Measurements from ENCODE around the gene UCK1. TPM values are rescaled to one million over a fixed set of nuclear protein-coding genes. Genes with fewer than 3 reads are reported as not detected.
A peak's percentile ranks its signal among the peaks of the same experiment; 100 is the strongest.
"Not testable (repeated sequence)": the region's sequence is repeated elsewhere in the genome, so short reads cannot be mapped to it uniquely, and the experiment has no call there.

Gene UCK1
- total and polyA plus RNA-seq, 4 donors: 17.6 to 28.6 (median 25.1) TPM

- TF ChIP-seq, protein P1, sequence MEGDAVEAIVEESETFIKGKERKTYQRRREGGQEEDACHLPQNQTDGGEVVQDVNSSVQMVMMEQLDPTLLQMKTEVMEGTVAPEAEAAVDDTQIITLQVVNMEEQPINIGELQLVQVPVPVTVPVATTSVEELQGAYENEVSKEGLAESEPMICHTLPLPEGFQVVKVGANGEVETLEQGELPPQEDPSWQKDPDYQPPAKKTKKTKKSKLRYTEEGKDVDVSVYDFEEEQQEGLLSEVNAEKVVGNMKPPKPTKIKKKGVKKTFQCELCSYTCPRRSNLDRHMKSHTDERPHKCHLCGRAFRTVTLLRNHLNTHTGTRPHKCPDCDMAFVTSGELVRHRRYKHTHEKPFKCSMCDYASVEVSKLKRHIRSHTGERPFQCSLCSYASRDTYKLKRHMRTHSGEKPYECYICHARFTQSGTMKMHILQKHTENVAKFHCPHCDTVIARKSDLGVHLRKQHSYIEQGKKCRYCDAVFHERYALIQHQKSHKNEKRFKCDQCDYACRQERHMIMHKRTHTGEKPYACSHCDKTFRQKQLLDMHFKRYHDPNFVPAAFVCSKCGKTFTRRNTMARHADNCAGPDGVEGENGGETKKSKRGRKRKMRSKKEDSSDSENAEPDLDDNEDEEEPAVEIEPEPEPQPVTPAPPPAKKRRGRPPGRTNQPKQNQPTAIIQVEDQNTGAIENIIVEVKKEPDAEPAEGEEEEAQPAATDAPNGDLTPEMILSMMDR (IDR thresholded peaks at IDR 0.05; ENCODE audit: control extremely low read depth, extremely low read depth): no peak
- Histone ChIP-seq H3K9ac (ENCODE audit: insufficient read depth in 1 of 2, low read length in 2 of 2) (no peak overlapping the region), H3K4me3 (no peak overlapping the region), H3K9me3 (ENCODE audit: control insufficient read depth in 4 of 4, insufficient read depth in 3 of 4, low read length in 3 of 4) (no peaks in the 10 kb centered on the region), H3K4me1 (ENCODE audit: control insufficient read depth in 5 of 5, insufficient read depth in 5 of 5, low read length in 5 of 5) (no peaks in the 10 kb centered on the region), H3K36me3 (ENCODE audit: control insufficient read depth in 4 of 4, insufficient read depth in 4 of 4, low read length in 4 of 4) (peaks cover 5 to 67% (median 51%) of the 10 kb centered on the region in 4 donors), H3K27ac (ENCODE audit: low read depth in 1 of 2, low read length in 1 of 2) (peak overlapping the region in 1 of 2 donors; percentile 89), H3K27me3 (ENCODE audit: control insufficient read depth in 3 of 3, insufficient read depth in 3 of 3, low read length in 2 of 3) (no peaks in the 10 kb centered on the region)
- DNase-seq (no peak), ATAC-seq (ENCODE audit: insufficient read depth, low FRiP score) (no peak)
- WGBS, 2 donors: 97% methylated on average over 9 of the region's 9 CpGs
Measured at GRCh38 chr9:131516930-131517329, 14.1 kb downstream of the UCK1 start.

DNA sequence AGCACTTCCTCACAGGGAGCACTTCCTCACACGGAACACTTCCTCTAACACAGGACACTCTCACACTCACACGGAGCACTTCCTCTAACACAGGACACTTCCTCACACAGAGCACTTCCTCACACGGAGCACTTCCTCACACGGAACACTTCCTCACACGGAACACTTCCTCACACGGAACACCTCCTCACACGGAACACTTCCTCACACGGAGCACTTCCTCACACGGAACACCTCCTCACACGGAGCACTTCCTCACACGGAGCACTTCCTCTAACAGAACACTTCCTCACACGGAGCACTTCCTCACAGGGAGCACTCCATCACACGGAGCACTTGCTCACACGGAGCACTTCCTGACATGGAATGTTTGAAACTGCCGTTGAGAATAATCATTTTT lies 15.0 kb downstream of the UCK1 start:
- no peak for DNase-seq
- Histone ChIP-seq H3K9ac (ENCODE audit: insufficient read depth in 1 of 2, low read length in 2 of 2) (no peak overlapping the region), H3K4me1 (ENCODE audit: control insufficient read depth in 5 of 5, insufficient read depth in 5 of 5, low read length in 5 of 5) (no peaks in the 10 kb centered on the region), H3K4me3 (no peak overlapping the region), H3K27ac (ENCODE audit: low read depth in 1 of 2, low read length in 1 of 2) (no peak overlapping the region), H3K9me3 (ENCODE audit: control insufficient read depth in 4 of 4, insufficient read depth in 3 of 4, low read length in 3 of 4) (no peaks in the 10 kb centered on the region), H3K36me3 (ENCODE audit: control insufficient read depth in 4 of 4, insufficient read depth in 4 of 4, low read length in 4 of 4) (peaks cover 9 to 68% (median 50%) of the 10 kb centered on the region in 4 donors), H3K27me3 (ENCODE audit: control insufficient read depth in 3 of 3, insufficient read depth in 3 of 3, low read length in 2 of 3) (no peaks in the 10 kb centered on the region)
- no peak for ATAC-seq (ENCODE audit: insufficient read depth, low FRiP score)
- TF ChIP-seq, protein P1 (IDR thresholded peaks at IDR 0.05; ENCODE audit: control extremely low read depth, extremely low read depth): no peak
- 33 to 69% methylated on average over 14 to 15 of the region's 15 CpGs for WGBS, 2 donors

- not testable (repeated sequence) for ATAC-seq (ENCODE audit: insufficient read depth, low FRiP score); H3K4me3 ChIP-seq; H3K27ac ChIP-seq (ENCODE audit: low read depth in 1 of 2, low read length in 1 of 2); H3K4me1 ChIP-seq (ENCODE audit: control insufficient read depth in 5 of 5, insufficient read depth in 5 of 5, low read length in 5 of 5); DNase-seq; H3K9me3 ChIP-seq (ENCODE audit: control insufficient read depth in 4 of 4, insufficient read depth in 3 of 4, low read length in 3 of 4); H3K9ac ChIP-seq (ENCODE audit: insufficient read depth in 1 of 2, low read length in 2 of 2); H3K27me3 ChIP-seq (ENCODE audit: control insufficient read depth in 3 of 3, insufficient read depth in 3 of 3, low read length in 2 of 3)
- peaks cover 12 to 69% (median 46%) of the 10 kb centered on the region in 4 donors for H3K36me3 ChIP-seq (ENCODE audit: control insufficient read depth in 4 of 4, insufficient read depth in 4 of 4, low read length in 4 of 4)
- 39 to 61% methylated on average over 12 of the region's 12 CpGs for WGBS, 2 donors
Measured at GRCh38 chr9:131515559-131516031, 15.5 kb downstream of the UCK1 start.

GRCh38 chr9:131513177-131513576 lies 17.9 kb downstream of the UCK1 start:
- TF ChIP-seq, protein P1 (IDR thresholded peaks at IDR 0.05; ENCODE audit: control extremely low read depth, extremely low read depth): no peak
- Histone ChIP-seq H3K4me3 (no peak overlapping the region), H3K27me3 (ENCODE audit: control insufficient read depth in 3 of 3, insufficient read depth in 3 of 3, low read length in 2 of 3) (no peaks in the 10 kb centered on the region), H3K27ac (ENCODE audit: low read depth in 1 of 2, low read length in 1 of 2) (no peak overlapping the region), H3K4me1 (ENCODE audit: control insufficient read depth in 5 of 5, insufficient read depth in 5 of 5, low read length in 5 of 5) (no peaks in the 10 kb centered on the region), H3K9me3 (ENCODE audit: control insufficient read depth in 4 of 4, insufficient read depth in 3 of 4, low read length in 3 of 4) (no peaks in the 10 kb centered on the region), H3K9ac (ENCODE audit: insufficient read depth in 1 of 2, low read length in 2 of 2) (no peak overlapping the region), H3K36me3 (ENCODE audit: control insufficient read depth in 4 of 4, insufficient read depth in 4 of 4, low read length in 4 of 4) (peaks cover 12 to 55% (median 35%) of the 10 kb centered on the region in 4 donors)
- ATAC-seq (ENCODE audit: insufficient read depth, low FRiP score) (no peak), DNase-seq (no peak)
- 93 to 95% methylated on average over 15 of the region's 15 CpGs for WGBS, 2 donors
